ENCODE measurements around the gene BRSK1. TPM values are rescaled to one million over a fixed set of nuclear protein-coding genes. Genes with fewer than 3 reads are reported as not detected.

BRSK1 gene
- total and polyA plus RNA-seq, 2 of the 8 experiments (the other 6 are each of a cell fraction or from before 2014, with no cell fraction given) = 27.6 to 32.7 TPM

- no peak for TF ChIP-seq E2F6 (IDR thresholded peaks at IDR 0.05)
- no peak for TF ChIP-seq CBX8 (IDR thresholded peaks at IDR 0.05; ENCODE audit: borderline replicate concordance, low read depth, low read length)
- TF ChIP-seq GTF2F1 (IDR thresholded peaks at IDR 0.05; ENCODE audit: borderline replicate concordance, low read depth, low read length) = no peak
- TF ChIP-seq BRCA1 (IDR thresholded peaks at IDR 0.05; ENCODE audit: low read depth, low read length) = no peak
- TF ChIP-seq SP2 (IDR thresholded peaks at IDR 0.05; ENCODE audit: low read length) = no peak
- TF ChIP-seq EZH2 (IDR thresholded peaks at IDR 0.05; ENCODE audit: low read depth, low read length, severe bottlenecking) = no peak
These were observed 18.6 kb upstream of the BRSK1 start (continued) for GRCh38 chr19:55265173-55265572.
